Measurements from ENCODE around the gene GGA2. TPM values are rescaled to one million over a fixed set of nuclear protein-coding genes. Genes with fewer than 3 reads are reported as not detected.

GGA2 gene
- total RNA-seq, 1 donor from 2014 or later, result 67.6 TPM

Small RNA genes lying within 50 kb of the gene (small RNA-seq; reads per million reads assigned to genes)
- not detected for gene RF00072 (ENCODE audit: low replicate concordance)

Other genes starting within 250 kb of the GGA2 start
- 3.8 TPM for gene SCNN1B, start 208.2 kb downstream of the GGA2 start, total RNA-seq
- 18.1 TPM for gene COG7, start 57.3 kb downstream of the GGA2 start, total RNA-seq
- gene EARS2, start 46.9 kb upstream of the GGA2 start, total RNA-seq, result 31.3 TPM
- 145 TPM for gene UBFD1, start 47.2 kb upstream of the GGA2 start, total RNA-seq
- gene NDUFAB1, start 85.8 kb upstream of the GGA2 start, total RNA-seq, result 106 TPM
- gene PALB2, start 130.8 kb upstream of the GGA2 start, total RNA-seq, result 8.4 TPM
- gene DCTN5, start 131.0 kb upstream of the GGA2 start, total RNA-seq, result 57.6 TPM
- gene PLK1, start 168.4 kb upstream of the GGA2 start, total RNA-seq, result 4.6 TPM
- gene ERN2, start 202.7 kb upstream of the GGA2 start, total RNA-seq, result not detected
- gene CHP2, start 244.5 kb upstream of the GGA2 start, total RNA-seq, result 0.62 TPM